GM12878 (cell line): Measurements from ENCODE around the gene TLDC2. TPM values are rescaled to one million over a fixed set of nuclear protein-coding genes. Genes with fewer than 3 reads are reported as not detected.

Experiments used
- BHLHE40 ChIP-seq, 2 experiments: fragments of 450-650 bp in 1 of 2; IDR thresholded peaks; 2 replicates each; pipeline ENCODE4 v1.6.1; 2011 to 2017; ENCODE audit warnings: low read depth in 2 of 2, borderline replicate concordance in 1 of 2, improper control_type of control experiment in 1 of 2, low read length in 1 of 2, mild to moderate bottlenecking in 1 of 2
- CEBPZ ChIP-seq: fragments of 150-350 bp; IDR thresholded peaks from 2 replicates; pipeline ENCODE4 v1.6.1; 2016; ENCODE audit warnings: low read depth, low read length
- DPF2 ChIP-seq: fragments of 450-650 bp; IDR thresholded peaks from 2 replicates; pipeline ENCODE4 v1.6.1; 2017; ENCODE audit warnings: mild to moderate bottlenecking
- E2F4 ChIP-seq: IDR thresholded peaks from 2 replicates; pipeline ENCODE4 v1.6.1; 2012; ENCODE audit warnings: low read depth, low read length, improper control_type of control experiment
- FOXM1 ChIP-seq: IDR thresholded peaks from 2 replicates; pipeline ENCODE4 v1.6.1; 2012; ENCODE audit warnings: low read depth, mild to moderate bottlenecking, inconsistent platforms, low read length, moderate library complexity
- IKZF1 ChIP-seq: fragments of 450-650 bp; conservative IDR thresholded peaks from 2 replicates; pipeline ENCODE4 v1.6.1; 2017; ENCODE audit warnings: antibody characterized with exemption, mild to moderate bottlenecking
- KAT2A ChIP-seq: conservative IDR thresholded peaks from 2 replicates; pipeline ENCODE4 v1.6.1; 2011; ENCODE audit warnings: low read depth, low read length; ENCODE audit not compliant: control insufficient read depth
- MEF2B ChIP-seq: fragments of 450-650 bp; IDR thresholded peaks from 2 replicates; pipeline ENCODE4 v1.6.1; 2018; ENCODE audit warnings: mild to moderate bottlenecking, moderate library complexity; ENCODE audit not compliant: partially characterized antibody, poor library complexity, severe bottlenecking
- NBN ChIP-seq: fragments of 450-650 bp; IDR thresholded peaks from 2 replicates; pipeline ENCODE4 v1.6.1; 2016
- NFYB ChIP-seq: IDR thresholded peaks from 2 replicates; pipeline ENCODE4 v1.6.1; 2011; ENCODE audit warnings: low read depth, mild to moderate bottlenecking, low read length, improper control_type of control experiment, moderate library complexity; ENCODE audit not compliant: insufficient read depth
- NR2C1 ChIP-seq: fragments of 450-650 bp; IDR thresholded peaks from 2 replicates; pipeline ENCODE4 v1.6.1; 2017; ENCODE audit warnings: antibody characterized with exemption, mild to moderate bottlenecking, moderate library complexity
- PML ChIP-seq: IDR thresholded peaks from 2 replicates; pipeline ENCODE4 v1.6.1; 2012; ENCODE audit warnings: low read length, inconsistent platforms
- POU2F2 ChIP-seq: IDR thresholded peaks from 3 replicates; pipeline ENCODE4 v1.6.1; 2011; ENCODE audit warnings: low read depth, mild to moderate bottlenecking, low read length, borderline replicate concordance
- SMARCA5 ChIP-seq: fragments of 450-650 bp; IDR thresholded peaks from 2 replicates; pipeline ENCODE4 v1.6.1; 2017; ENCODE audit warnings: mild to moderate bottlenecking
- TARDBP ChIP-seq: IDR thresholded peaks from 2 replicates; pipeline ENCODE4 v1.6.1; 2016; ENCODE audit warnings: borderline replicate concordance
- USF2 ChIP-seq: IDR thresholded peaks from 2 replicates; pipeline ENCODE4 v1.6.1; 2011; ENCODE audit warnings: low read depth, low read length, improper control_type of control experiment, borderline replicate concordance
- WRNIP1 ChIP-seq: IDR thresholded peaks from 2 replicates; pipeline ENCODE4 v1.6.1; 2011; ENCODE audit warnings: low read depth, low read length, improper control_type of control experiment, borderline replicate concordance
- ZBTB4 ChIP-seq: fragments of 450-650 bp; formaldehyde crosslinking; IDR thresholded peaks from 2 replicates; pipeline ENCODE4 v1.4.0; 2022; ENCODE audit warnings: mild to moderate bottlenecking, moderate library complexity
- ZNF217 ChIP-seq: fragments of 450-650 bp; IDR thresholded peaks from 2 replicates; pipeline ENCODE4 v1.6.1; 2017; ENCODE audit warnings: antibody characterized with exemption, mild to moderate bottlenecking
- ZSCAN29 ChIP-seq: fragments of 450-650 bp; IDR thresholded peaks from 2 replicates; pipeline ENCODE4 v1.6.1; 2017; ENCODE audit warnings: mild to moderate bottlenecking, moderate library complexity
- polyA plus RNA-seq, 11 experiments: library from polyadenylated mRNA; depleted of rRNA in 4 of 11; unstranded in 6 of 11; stranded (reverse) in 5 of 11; fragments of >200 nt; fragmentation: Nextera tagmentation in 4 of 11; fragmentation: Illumina TruSeq in 1 of 11; extraction: Ambion mirVana in 4 of 11; extraction: Trizol in 1 of 11; gene quantifications; 1 replicate in 1 of 11; 2 replicates in 10 of 11; pipeline versions ENCODE4 v1.2.1 to v1.2.3, GENCODE V29; 2011 to 2016; ENCODE audit warnings: inconsistent platforms in 2 of 11, missing spikeins in 2 of 11, low read depth in 1 of 11
- total RNA-seq, 4 experiments: library from RNA; depleted of rRNA in 3 of 4; stranded (reverse); fragments of >200 nt in 3 of 4; fragmentation: Illumina TruSeq in 1 of 4; extraction: Trizol in 1 of 4; gene quantifications; 2 replicates each; pipeline versions ENCODE4 v1.2.1 to v1.2.3, GENCODE V29; 2013 to 2021

TLDC2 gene
- total and polyA plus RNA-seq, 10 of the 15 experiments (the other 5 are each of a cell fraction or from before 2014, with no cell fraction given): 0.05 to 0.41 (median 0.21) TPM

DNA sequence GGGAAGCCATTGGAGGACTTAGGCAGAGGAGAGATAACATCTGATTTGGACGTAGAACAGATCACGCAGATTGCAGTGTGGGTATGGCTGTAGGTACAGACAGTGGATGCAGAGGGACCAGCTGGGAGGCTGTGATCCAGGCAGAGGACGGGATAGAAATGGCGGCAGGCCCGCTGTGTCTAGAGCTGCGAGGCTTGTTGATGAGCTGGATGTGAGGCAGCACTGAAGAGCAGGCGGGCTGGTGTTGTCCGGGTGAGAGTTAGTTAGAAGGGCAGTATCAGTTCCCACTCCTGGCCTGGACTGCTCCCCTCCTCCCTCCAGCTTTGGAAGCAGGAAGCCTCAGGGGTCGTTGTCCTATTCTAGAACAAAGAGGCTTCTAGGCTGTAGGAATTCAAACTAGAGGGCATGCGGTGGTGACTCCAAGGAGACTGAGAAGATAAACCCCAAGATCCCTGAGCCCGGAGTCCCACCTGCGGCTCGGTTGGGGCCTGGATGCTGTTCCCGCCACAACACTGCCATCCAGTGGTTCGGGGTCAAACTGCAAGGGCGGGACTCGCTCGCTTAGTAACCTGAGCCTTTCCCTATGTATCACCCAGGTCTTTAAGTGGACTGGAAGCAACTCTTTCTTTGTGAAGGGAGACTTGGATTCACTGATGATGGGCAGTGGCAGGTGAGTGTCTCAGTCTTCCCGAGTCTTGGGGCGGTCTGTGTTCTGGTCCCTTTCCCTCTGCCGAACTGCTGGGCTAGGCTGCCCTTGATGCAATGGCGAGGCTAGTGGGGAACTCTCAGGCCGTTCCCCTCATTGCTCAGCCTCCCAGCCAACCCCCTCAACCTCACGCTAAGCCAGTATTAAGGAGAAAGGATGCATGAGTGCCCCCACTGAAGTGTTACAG, 11.2 kb downstream of the TLDC2 start (continued):
- TF ChIP-seq FOXM1 (no peak), POU2F2 (peak; percentile 57; the same call in 1 of the 3 replicates), BHLHE40 (IDR thresholded peaks at IDR 0.05; ENCODE audit: borderline replicate concordance in 1 of 2, low read depth in 2 of 2, low read length in 1 of 2) (no peak; a peak in 1 of 4 replicates), USF2 (no peak), NBN (peak; percentile 49; the same call in 1 of the 2 replicates), DPF2 (no peak), IKZF1 (peak; percentile 72), CEBPZ (no peak), SMARCA5 (peak; percentile 71; the same call in 1 of the 2 replicates), PML (no peak), ZBTB4 (CRISPR knock-in tag) (no peak), WRNIP1 (no peak), NR2C1 (no peak), ZSCAN29 (no peak), ZNF217 (no peak), NFYB (no peak), MEF2B (no peak), KAT2A (no peak), TARDBP (no peak), E2F4 (no peak)
